HEK293T (cell line): Measurements from ENCODE around the gene TWNK.

ENCODE experiments used
- BHLHE40 ChIP-seq: fragments of 450-650 bp; IDR thresholded peaks from 2 replicates; pipeline ENCODE4 v1.6.1; 2016; ENCODE audit warnings: mild to moderate bottlenecking, moderate library complexity, borderline replicate concordance
- NFRKB ChIP-seq: fragments of 450-650 bp; IDR thresholded peaks from 2 replicates; pipeline ENCODE4 v1.6.1; 2016; ENCODE audit warnings: mild to moderate bottlenecking, moderate library complexity

DNA sequence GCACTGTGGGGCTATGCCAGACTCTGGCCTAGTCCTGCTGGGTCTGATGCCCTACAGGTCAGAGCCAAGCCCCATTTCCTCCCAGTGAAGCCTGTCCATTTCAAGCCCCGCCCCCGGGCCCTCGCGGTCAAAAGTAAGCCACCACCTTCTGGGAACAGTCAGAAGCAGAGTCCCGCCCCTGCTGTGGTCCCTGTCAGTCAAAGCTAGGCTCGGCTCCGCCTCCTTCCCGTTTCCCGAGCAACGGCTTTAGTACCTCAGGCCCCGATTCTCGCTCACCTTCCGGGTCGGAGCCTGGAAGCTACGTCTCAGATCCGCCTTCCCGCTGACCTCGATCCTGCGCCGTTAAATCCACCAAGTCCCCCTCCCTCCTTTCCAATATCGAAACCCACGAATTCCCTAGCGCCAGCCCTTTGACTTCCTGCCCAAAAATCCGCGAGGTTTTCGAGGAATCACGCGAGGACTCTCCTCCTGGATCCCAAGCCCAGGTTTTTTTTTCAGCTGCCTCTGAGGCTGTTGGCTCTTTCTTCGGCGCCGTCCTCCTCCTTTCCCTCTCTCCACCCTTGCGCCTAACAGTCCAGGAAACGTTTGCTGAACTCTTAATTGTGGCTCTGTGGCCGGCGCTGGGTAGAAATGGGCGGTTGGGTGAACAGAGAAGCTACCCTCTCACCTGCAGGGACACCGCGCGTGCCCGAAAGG, 55.5 kb downstream of the TWNK start:
- TF ChIP-seq BHLHE40, result no peak
- TF ChIP-seq NFRKB, result no peak
